IMR-90 (cell line): ENCODE results near the gene PBX3. TPM values are rescaled to one million over a fixed set of nuclear protein-coding genes. Genes with fewer than 3 reads are reported as not detected.

Source experiments
- ATAC-seq: fragments of 200-7000 bp; cut with Tn5 transposase; 2 replicates; pipeline ENCODE4 v1.9.1; 2020; ENCODE audit warnings: low read depth, mild to moderate bottlenecking, moderate library complexity
- BruUV-seq: library from RNA; stranded (reverse); fragments of 400-500 nt; replicated peaks from 2 replicates; lab custom pipeline; 2021; lab: Mats Ljungman, UMichigan
- CTCF ChIA-PET: fragments of 300-600 bp; formaldehyde crosslinking; extraction: SDS; loops from one replicate; lab custom pipeline; 2021; ENCODE audit warnings: antibody characterized with exemption; lab: Yijun Ruan, JAX
- POLR2A ChIA-PET: fragments of 300-600 bp; sonication (Branson Sonifier 250); formaldehyde crosslinking; loops from one replicate; lab custom pipeline; 2022; ENCODE audit warnings: antibody characterized with exemption; ENCODE audit not compliant: unreplicated experiment; lab: Charles Lee
- DNase-seq: peaks from one replicate; pipeline ENCODE4 v3.0.0; 2013
- H2AFZ ChIP-seq: replicated peaks from 2 replicates; pipeline ENCODE3; 2013; ENCODE audit warnings: low read length, mild to moderate bottlenecking; ENCODE audit not compliant: poor library complexity
- H2AK5ac ChIP-seq: 2 replicates; pipeline ENCODE4 v1.6.1; 2013; ENCODE audit warnings: low read depth, low read length, inconsistent platforms
- H2AK9ac ChIP-seq: replicated peaks from 2 replicates; pipeline ENCODE3; 2013; ENCODE audit warnings: mild to moderate bottlenecking, low read depth, low read length, moderate library complexity; ENCODE audit not compliant: poor library complexity
- H2BK120ac ChIP-seq: 2 replicates; pipeline ENCODE4 v1.6.1; 2013; ENCODE audit warnings: low read depth, low read length, inconsistent platforms
- H2BK15ac ChIP-seq: 3 replicates; pipeline ENCODE4 v1.6.1; 2013; ENCODE audit warnings: low read depth, low read length, inconsistent platforms
- H2BK20ac ChIP-seq: 2 replicates; pipeline ENCODE4 v1.6.1; 2013; ENCODE audit warnings: low read depth, mild to moderate bottlenecking, inconsistent platforms, low read length, moderate library complexity
- H2BK5ac ChIP-seq: 2 replicates; pipeline ENCODE4 v1.6.1; 2013; ENCODE audit warnings: mild to moderate bottlenecking, low read depth, low read length, inconsistent platforms; ENCODE audit not compliant: poor library complexity, severe bottlenecking
- H3K14ac ChIP-seq: replicated peaks from 2 replicates; pipeline ENCODE4 v1.6.1; 2013; ENCODE audit warnings: low read depth, low read length, inconsistent platforms
- H3K18ac ChIP-seq: 2 replicates; pipeline ENCODE4 v1.6.1; 2013; ENCODE audit warnings: low read depth, low read length, control low read depth
- H3K23ac ChIP-seq: 2 replicates; pipeline ENCODE4 v1.6.1; 2013; ENCODE audit warnings: low read depth, low read length, inconsistent platforms
- H3K27ac ChIP-seq: 2 replicates; pipeline ENCODE4 v1.5.1; 2013; ENCODE audit warnings: mild to moderate bottlenecking, control low read depth, low read length; ENCODE audit not compliant: insufficient read depth
- H3K27me3 ChIP-seq: 2 replicates; pipeline ENCODE4 v1.6.1; 2013; ENCODE audit warnings: low read length; ENCODE audit not compliant: control insufficient read depth, insufficient read depth
- H3K36me3 ChIP-seq: 2 replicates; pipeline ENCODE4 v1.6.1; 2013; ENCODE audit warnings: low read length, mixed read lengths; ENCODE audit not compliant: control insufficient read depth, insufficient read depth
- H3K4ac ChIP-seq: 2 replicates; pipeline ENCODE4 v1.6.1; 2013; ENCODE audit warnings: low read depth, low read length, inconsistent platforms
- H3K4me1 ChIP-seq: 2 replicates; pipeline ENCODE4 v1.6.1; 2013; ENCODE audit warnings: low read length, mixed read lengths; ENCODE audit not compliant: control insufficient read depth, insufficient read depth
- H3K4me2 ChIP-seq: 2 replicates; pipeline ENCODE4 v1.6.1; 2013; ENCODE audit warnings: low read depth, mild to moderate bottlenecking, control low read depth, low read length, moderate library complexity
- H3K4me3 ChIP-seq: 2 replicates; pipeline ENCODE4 v1.5.1; 2013; ENCODE audit warnings: low read depth, mild to moderate bottlenecking, control low read depth, low read length, moderate library complexity; ENCODE audit not compliant: insufficient read depth
- H3K56ac ChIP-seq: 2 replicates; pipeline ENCODE4 v1.6.1; 2013; ENCODE audit warnings: low read length, inconsistent platforms; ENCODE audit not compliant: insufficient read depth; ENCODE audit errors: extremely low read depth
- H3K79me1 ChIP-seq, 2 experiments: 2 replicates each; pipeline ENCODE4 v1.6.1; 2013; ENCODE audit warnings: low read length in 2 of 2, inconsistent platforms in 1 of 2, low read depth in 1 of 2
- H3K9ac ChIP-seq: 2 replicates; pipeline ENCODE4 v1.6.1; 2013; ENCODE audit warnings: low read depth, low read length, control low read depth
- H3K9me1 ChIP-seq: 2 replicates; pipeline ENCODE4 v1.6.1; 2013; ENCODE audit warnings: low read length, inconsistent platforms; ENCODE audit not compliant: insufficient read depth
- H3K9me3 ChIP-seq: 2 replicates; pipeline ENCODE4 v1.6.1; 2013; ENCODE audit warnings: low read length; ENCODE audit not compliant: control insufficient read depth, insufficient read depth
- H4K20me1 ChIP-seq: 2 replicates; pipeline ENCODE4 v1.6.1; 2013; ENCODE audit warnings: low read length, inconsistent platforms; ENCODE audit not compliant: insufficient read depth
- H4K5ac ChIP-seq: 2 replicates; pipeline ENCODE4 v1.6.1; 2013; ENCODE audit warnings: mild to moderate bottlenecking, low read depth, low read length, control low read depth
- H4K8ac ChIP-seq, 2 experiments: 2 replicates each; pipeline ENCODE4 v1.6.1; 2013; ENCODE audit warnings: low read depth in 2 of 2, low read length in 2 of 2, control low read depth in 1 of 2, inconsistent platforms in 1 of 2
- H4K91ac ChIP-seq: 2 replicates; pipeline ENCODE4 v1.6.1; 2013; ENCODE audit warnings: low read depth, low read length, inconsistent platforms; ENCODE audit not compliant: insufficient read depth
- BHLHE40 ChIP-seq: fragments of 150-350 bp; IDR thresholded peaks from 2 replicates; pipeline ENCODE4 v1.6.1; 2016; ENCODE audit warnings: mild to moderate bottlenecking, low read depth, low read length
- CTCF ChIP-seq: conservative IDR thresholded peaks from 2 replicates; pipeline ENCODE4 v1.5.1; 2012; ENCODE audit warnings: mild to moderate bottlenecking, low read depth, low read length, improper control_type of control experiment
- MAZ ChIP-seq: IDR thresholded peaks from 2 replicates; pipeline ENCODE4 v1.6.1; 2012; ENCODE audit warnings: low read depth, mild to moderate bottlenecking, low read length, improper control_type of control experiment, moderate library complexity, borderline replicate concordance
- whole genome bisulfite sequencing, 2 experiments: methylation state at CpG; one replicate each; pipeline versions ENCODE4 v1.1.5 to v1.1.7; 2013; ENCODE audit warnings: missing lambda C conversion rate in 2 of 2; ENCODE audit not compliant: insufficient read length in 1 of 2; ENCODE audit errors: extremely low coverage in 2 of 2; 5-methylcytosine and 5-hydroxymethylcytosine counted together
- dilution Hi-C: fragments of 300-500 bp; cut with HindIII; formaldehyde crosslinking; loops from one replicate; pipeline ENCODE4 v1.14.3; 2018; ENCODE audit warnings: low sequenced_read_pairs; ENCODE audit not compliant: unreplicated experiment
- in situ Hi-C: fragments of 300-500 bp; cut with MboI; formaldehyde crosslinking; loops from 3 replicates; pipeline ENCODE4 v1.14.3; 2019; ENCODE audit warnings: low sequenced_read_pairs, inconsistent platforms, mixed read lengths
- intact Hi-C: fragments of 100-400 bp; cut with micrococcal nuclease; formaldehyde crosslinking; loops from 2 replicates; pipeline ENCODE4 v1.10.0; 2022
- polyA plus RNA-seq, 3 experiments: library from polyadenylated mRNA; depleted of rRNA; stranded (reverse); fragments of >200 nt; gene quantifications; 2 replicates each; pipeline ENCODE4 v1.2.3, GENCODE V29; 2012; ENCODE audit warnings: low replicate concordance in 1 of 3
- total RNA-seq: library from RNA; depleted of rRNA; stranded (reverse); fragments of >200 nt; gene quantifications from 2 replicates; pipeline ENCODE4 v1.2.3, GENCODE V29; 2012

PBX3 gene
- total and polyA plus RNA-seq, 2 of the 4 experiments (the other 2 are of a cell fraction) = 12.0 to 15.6 TPM

GRCh38 chr9:125971050-125971449 is 223.9 kb downstream of the PBX3 start:
- ChIA-PET POLR2A (no interaction called here), CTCF (no interaction called here)
- Histone ChIP-seq H4K91ac (no peak overlapping the region), H3K9me1 (no peaks in the 10 kb centered on the region; the same call in 1 of the 2 replicates), H3K27me3 (peaks cover 2% of the 10 kb centered on the region; the same call in 1 of the 2 replicates), H3K9ac (no peak overlapping the region), H4K8ac (no peak overlapping the region), H3K9me3 (no peaks in the 10 kb centered on the region), H3K23ac (no peak overlapping the region), H3K27ac (no peak overlapping the region), H3K18ac (no peak overlapping the region), H3K36me3 (peaks cover 2% of the 10 kb centered on the region; the same call in 1 of the 2 replicates), H2AFZ (no peak overlapping the region), H2AK9ac (peak overlapping the region; percentile 5), H4K20me1 (no peaks in the 10 kb centered on the region; the same call in 1 of the 2 replicates), H3K79me1 (no peaks in the 10 kb centered on the region), H2AK5ac (no peak overlapping the region), H2BK20ac (no peak overlapping the region), H2BK120ac (no peak overlapping the region), H3K14ac (no peak overlapping the region), H3K4me2 (no peak overlapping the region), H3K4me1 (no peaks in the 10 kb centered on the region), H3K4ac (no peak overlapping the region), H4K5ac (no peak overlapping the region), H2BK5ac (no peak overlapping the region), H3K56ac (no peak overlapping the region), H3K4me3 (no peak overlapping the region), H2BK15ac (no peak overlapping the region)
- TF ChIP-seq BHLHE40 (no peak), CTCF (0 out of 2 replicates have a peak, but pooled peaks have one; percentile 1), MAZ (no peak)
- intact Hi-C loops = no loop called here
- ATAC-seq (no peak), DNase-seq (no peak)
- in situ Hi-C loops = no loop called here
- dilution Hi-C loops = no loop called here
- no TSS peak for BruUV-seq
- WGBS, 2 experiments = no CpG with 5 or more reads among the region's 3 CpGs
